Ascending aorta (tissue), 2 donors: ENCODE data around the gene MDH2. TPM values are rescaled to one million over a fixed set of nuclear protein-coding genes. Genes with fewer than 3 reads are reported as not detected.

Experiments used
- DNase-seq, 2 donors: peaks; one replicate each; pipeline ENCODE4 v3.0.0-alpha.2; 2019; ENCODE audit warnings: low spot score in 2 of 2
- H3K27ac ChIP-seq, 2 donors: fragments of 200-600 bp; sonication (generic); one replicate each; pipeline ENCODE4 v1.5.1; 2016 to 2017; ENCODE audit warnings: mild to moderate bottlenecking in 1 of 2
- H3K27me3 ChIP-seq: fragments of 200-600 bp; sonication (generic); one replicate; pipeline ENCODE4 v1.5.1; 2017
- H3K36me3 ChIP-seq, 2 donors: fragments of 200-600 bp; sonication (generic); one replicate each; pipeline ENCODE4 v1.5.1; 2016
- H3K4me1 ChIP-seq, 2 donors: fragments of 200-600 bp; sonication (generic); one replicate each; pipeline ENCODE4 v1.5.1; 2016 to 2017; ENCODE audit warnings: mild to moderate bottlenecking in 1 of 2
- H3K4me3 ChIP-seq, 2 donors: fragments of 200-600 bp; sonication (generic); one replicate each; pipeline ENCODE4 v1.5.1; 2016 to 2017; ENCODE audit warnings: mild to moderate bottlenecking in 1 of 2
- H3K9me3 ChIP-seq, 2 donors: fragments of 200-600 bp; sonication (generic); one replicate each; pipeline ENCODE4 v1.5.1; 2016
- intact Hi-C: fragments of 100-400 bp; cut with DNase I; formaldehyde crosslinking; loops from one replicate; pipeline ENCODE4 v1.15.1; 2023
- total RNA-seq: library from RNA; depleted of rRNA; stranded (reverse); fragments of >200 nt; gene quantifications from one replicate; pipeline ENCODE4 v1.1.0, GENCODE V29; 2016
- TF ChIP-seq, protein P1 (sequence below), 3 experiments: fragments of 200-600 bp in 2 of 3; fragments of 450-650 bp in 1 of 3; sonication (generic) in 2 of 3; IDR thresholded peaks; one replicate each; pipeline ENCODE4 v1.5.1; 2016 to 2019; ENCODE audit warnings: antibody characterized with exemption in 3 of 3, mild to moderate bottlenecking in 1 of 3, moderate library complexity in 1 of 3

MDH2 gene
- total RNA-seq, 1 donor from 2014 or later, result 63.5 TPM

DNA sequence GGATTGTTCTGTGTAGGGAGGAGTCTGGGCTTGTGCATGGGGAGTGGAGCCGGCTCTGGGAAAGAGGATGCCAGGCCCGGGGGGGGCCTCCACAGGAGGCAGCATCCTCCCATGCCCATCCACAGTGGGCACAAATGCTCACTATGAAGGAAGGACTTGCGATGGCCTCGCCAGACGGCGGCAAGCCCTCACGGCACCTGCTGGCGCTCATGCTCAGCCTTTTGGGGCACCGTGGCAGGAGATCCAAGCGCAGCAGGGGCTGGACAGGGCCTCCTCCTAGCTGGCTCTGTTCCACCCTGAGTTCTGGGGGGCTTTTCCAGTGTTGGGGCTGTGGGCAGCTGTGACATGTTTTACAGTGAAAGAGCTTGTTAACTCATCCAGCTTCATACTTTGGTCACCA is 15.2 kb downstream of the MDH2 start:
- Histone ChIP-seq H3K27ac (no peak overlapping the region), H3K9me3 (no peaks in the 10 kb centered on the region), H3K27me3 (no peaks in the 10 kb centered on the region), H3K36me3 (peaks cover 75 to 92% of the 10 kb centered on the region in 2 donors), H3K4me3 (no peak overlapping the region), H3K4me1 (no peaks in the 10 kb centered on the region)
- no peak for DNase-seq
- TF ChIP-seq, protein P1, sequence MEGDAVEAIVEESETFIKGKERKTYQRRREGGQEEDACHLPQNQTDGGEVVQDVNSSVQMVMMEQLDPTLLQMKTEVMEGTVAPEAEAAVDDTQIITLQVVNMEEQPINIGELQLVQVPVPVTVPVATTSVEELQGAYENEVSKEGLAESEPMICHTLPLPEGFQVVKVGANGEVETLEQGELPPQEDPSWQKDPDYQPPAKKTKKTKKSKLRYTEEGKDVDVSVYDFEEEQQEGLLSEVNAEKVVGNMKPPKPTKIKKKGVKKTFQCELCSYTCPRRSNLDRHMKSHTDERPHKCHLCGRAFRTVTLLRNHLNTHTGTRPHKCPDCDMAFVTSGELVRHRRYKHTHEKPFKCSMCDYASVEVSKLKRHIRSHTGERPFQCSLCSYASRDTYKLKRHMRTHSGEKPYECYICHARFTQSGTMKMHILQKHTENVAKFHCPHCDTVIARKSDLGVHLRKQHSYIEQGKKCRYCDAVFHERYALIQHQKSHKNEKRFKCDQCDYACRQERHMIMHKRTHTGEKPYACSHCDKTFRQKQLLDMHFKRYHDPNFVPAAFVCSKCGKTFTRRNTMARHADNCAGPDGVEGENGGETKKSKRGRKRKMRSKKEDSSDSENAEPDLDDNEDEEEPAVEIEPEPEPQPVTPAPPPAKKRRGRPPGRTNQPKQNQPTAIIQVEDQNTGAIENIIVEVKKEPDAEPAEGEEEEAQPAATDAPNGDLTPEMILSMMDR (IDR thresholded peaks at IDR 0.05), result no peak
- intact Hi-C loops, result no loop called here

DNA sequence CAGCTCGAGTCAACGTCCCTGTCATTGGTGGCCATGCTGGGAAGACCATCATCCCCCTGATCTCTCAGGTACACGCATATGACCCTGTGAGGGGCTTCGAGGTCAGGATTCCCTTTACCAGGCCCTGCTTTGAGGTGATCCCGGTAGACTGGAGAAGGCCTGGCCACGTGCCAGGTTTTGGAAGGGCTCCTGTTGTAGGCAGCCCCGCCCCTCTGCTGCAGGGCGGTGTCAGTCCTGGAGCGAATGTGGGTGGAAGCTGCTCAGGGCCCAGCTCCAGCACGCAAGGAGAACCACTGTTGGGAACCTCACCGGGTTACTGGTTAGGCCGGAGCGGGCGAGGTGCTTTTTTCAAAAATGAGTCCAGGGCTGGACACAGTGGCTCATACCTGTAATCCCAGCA is 15.6 kb downstream of the MDH2 start:
- intact Hi-C loops, result no loop called here
- Histone ChIP-seq H3K9me3 (no peaks in the 10 kb centered on the region), H3K27me3 (no peaks in the 10 kb centered on the region), H3K4me1 (no peaks in the 10 kb centered on the region), H3K27ac (no peak overlapping the region), H3K36me3 (peaks cover 71 to 88% of the 10 kb centered on the region in 2 donors), H3K4me3 (no peak overlapping the region)
- TF ChIP-seq, protein P1 (IDR thresholded peaks at IDR 0.05), result no peak
- no peak for DNase-seq

DNA sequence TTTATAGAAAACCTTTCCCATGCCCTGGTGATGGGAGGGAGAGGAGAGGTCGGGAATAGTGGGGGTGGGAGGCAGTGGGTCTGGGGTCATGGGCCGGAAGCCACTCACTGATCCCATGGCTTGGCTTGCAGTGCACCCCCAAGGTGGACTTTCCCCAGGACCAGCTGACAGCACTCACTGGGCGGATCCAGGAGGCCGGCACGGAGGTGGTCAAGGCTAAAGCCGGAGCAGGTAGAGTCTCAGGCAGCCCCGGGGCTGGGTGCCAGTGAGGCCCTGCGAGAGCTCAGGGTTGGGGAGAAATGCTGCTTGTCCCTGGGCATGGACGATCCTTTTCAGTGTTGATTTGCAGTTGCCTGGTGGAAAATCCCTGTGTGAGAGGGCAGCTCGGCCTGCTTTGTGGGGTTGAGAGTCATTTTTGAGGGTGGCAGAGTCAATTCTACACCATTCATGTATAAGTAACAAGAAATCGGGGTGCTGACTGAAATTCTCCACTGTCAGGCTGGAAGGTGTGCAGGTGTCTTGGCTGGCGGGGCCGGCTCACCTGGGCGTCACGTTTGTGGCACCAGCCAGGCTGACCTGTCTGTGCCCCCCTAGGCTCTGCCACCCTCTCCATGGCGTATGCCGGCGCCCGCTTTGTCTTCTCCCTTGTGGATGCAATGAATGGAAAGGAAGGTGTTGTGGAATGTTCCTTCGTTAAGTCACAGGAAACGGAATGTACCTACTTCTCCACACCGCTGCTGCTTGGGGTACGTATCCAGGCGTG is 16.5 kb downstream of the MDH2 start:
- no peak for DNase-seq
- Histone ChIP-seq H3K4me3 (no peak overlapping the region), H3K36me3 (peaks cover 62 to 79% of the 10 kb centered on the region in 2 donors), H3K9me3 (no peaks in the 10 kb centered on the region), H3K4me1 (no peaks in the 10 kb centered on the region), H3K27ac (no peak overlapping the region), H3K27me3 (no peaks in the 10 kb centered on the region)
- intact Hi-C loops, result no loop called here
- TF ChIP-seq, protein P1 (IDR thresholded peaks at IDR 0.05), result no peak

DNA sequence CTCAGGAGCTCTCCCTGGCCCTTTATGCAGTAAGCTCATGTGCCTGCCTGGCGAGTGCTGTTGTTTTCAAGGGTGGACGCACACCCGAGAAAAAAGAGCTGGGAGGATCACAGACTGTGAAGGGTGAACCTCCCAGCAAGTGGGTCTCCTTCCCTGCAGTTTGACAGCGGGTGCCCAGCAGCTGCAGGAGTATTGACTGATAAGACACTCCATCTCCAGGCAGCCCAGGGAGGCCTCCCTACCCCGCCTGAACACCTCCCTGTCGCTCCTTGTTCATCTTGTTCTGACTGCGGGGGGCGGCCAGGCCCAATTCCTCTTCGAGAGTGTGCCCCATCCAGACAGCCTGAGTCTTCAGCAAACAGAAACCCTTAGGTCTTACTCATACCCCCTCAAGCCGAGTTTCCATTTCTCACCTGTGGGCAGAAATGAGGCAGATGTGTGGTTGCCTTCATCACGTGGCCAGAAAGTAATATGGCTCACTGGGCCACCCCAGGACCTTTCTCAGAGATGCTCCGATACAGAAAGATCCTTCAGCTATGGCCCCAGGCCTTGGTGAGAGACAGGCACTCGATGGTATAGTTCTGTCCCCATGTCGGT is 17.2 kb downstream of the MDH2 start:
- intact Hi-C loops, result no loop called here
- TF ChIP-seq, protein P1 (IDR thresholded peaks at IDR 0.05), result no peak
- Histone ChIP-seq H3K27ac (no peak overlapping the region), H3K27me3 (no peaks in the 10 kb centered on the region), H3K4me1 (no peaks in the 10 kb centered on the region), H3K9me3 (no peaks in the 10 kb centered on the region), H3K36me3 (peaks cover 55 to 72% of the 10 kb centered on the region in 2 donors), H3K4me3 (no peak overlapping the region)
- DNase-seq, result no peak

DNA sequence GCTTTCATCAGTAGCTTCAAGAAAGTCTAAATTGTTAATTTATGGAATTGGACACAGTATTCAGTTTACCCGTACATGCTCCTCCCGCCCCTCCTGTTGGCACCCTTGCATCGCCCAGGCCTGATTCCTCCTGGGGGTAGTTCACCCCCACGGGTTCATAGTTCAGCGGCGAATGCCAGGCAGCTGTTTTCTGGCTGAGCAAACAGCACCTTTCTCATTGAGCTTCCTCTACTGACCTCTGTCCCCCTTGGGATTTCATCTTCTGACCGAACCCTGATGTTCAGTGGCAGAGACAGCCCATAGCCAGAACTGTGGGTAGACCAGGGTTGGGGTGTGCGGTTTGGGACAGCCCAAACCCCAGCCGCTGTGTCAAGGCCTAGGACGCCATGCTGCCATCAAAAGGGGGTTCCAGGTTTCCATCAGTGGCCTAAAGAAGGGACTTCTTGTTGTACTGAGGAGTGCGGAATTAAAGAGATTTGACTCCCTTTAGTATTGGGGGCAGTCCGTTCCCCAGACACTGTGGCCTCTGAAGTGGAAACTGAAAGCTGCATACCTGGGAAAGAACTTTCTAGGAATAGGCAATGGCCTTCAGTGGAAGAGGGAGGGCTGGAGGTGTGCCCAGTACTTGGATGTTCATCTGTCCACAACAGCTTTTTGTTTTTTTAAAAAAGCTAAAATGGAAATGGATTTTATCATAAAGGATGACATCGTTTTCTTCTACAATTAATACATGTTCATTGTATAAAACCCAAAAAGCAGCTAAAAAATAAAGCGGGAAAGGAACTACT is 19.0 kb downstream of the MDH2 start:
- H3K4me3 ChIP-seq, result no peak overlapping the region
- H3K9me3 ChIP-seq, result no peaks in the 10 kb centered on the region
- H3K27ac ChIP-seq, result no peak overlapping the region
- no peaks in the 10 kb centered on the region for H3K27me3 ChIP-seq
- TF ChIP-seq, protein P1 (IDR thresholded peaks at IDR 0.05), result no peak
- H3K36me3 ChIP-seq, result peaks cover 42 to 54% of the 10 kb centered on the region in 2 donors
- DNase-seq, result no peak
- no peaks in the 10 kb centered on the region for H3K4me1 ChIP-seq
- intact Hi-C loops, result no loop called here
